HCT116 (cell line): ENCODE results near the gene ATG3.

Experiments
- POLR2AphosphoS5 ChIP-seq: IDR thresholded peaks from 2 replicates; pipeline ENCODE4 v1.6.1; 2011; ENCODE audit warnings: mild to moderate bottlenecking, low read depth, low read length, moderate library complexity
- RAD21 ChIP-seq: IDR thresholded peaks from 2 replicates; pipeline ENCODE4 v1.6.1; 2012; ENCODE audit warnings: low read depth, mild to moderate bottlenecking
- TF ChIP-seq, protein P1 (sequence below): IDR thresholded peaks from 2 replicates; pipeline ENCODE4 v1.6.1; 2012

DNA sequence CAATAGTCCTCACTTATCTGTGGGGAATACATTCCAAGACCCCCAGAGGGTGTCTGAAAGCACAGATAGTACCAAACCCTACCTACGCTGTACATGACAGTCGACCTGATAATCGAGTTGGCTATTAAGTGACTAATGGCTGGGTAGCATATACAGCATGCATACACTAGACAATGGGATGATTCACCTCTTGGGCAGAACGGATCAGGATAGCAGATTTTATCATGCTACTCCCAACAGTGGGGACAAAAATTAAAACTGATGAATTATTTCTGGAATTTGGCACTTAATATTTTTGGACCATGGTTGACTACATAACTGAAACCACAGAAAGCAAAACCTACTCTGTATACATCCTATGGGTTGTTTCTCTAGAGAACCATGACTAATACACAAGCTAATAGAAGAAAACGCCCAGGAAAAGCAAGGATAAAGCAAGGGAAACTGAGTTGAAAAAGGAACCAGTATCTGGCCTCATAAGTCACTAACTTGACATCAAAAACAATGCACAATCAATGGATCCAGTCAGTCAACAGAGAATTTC is 15.5 kb downstream of the ATG3 start:
- TF ChIP-seq POLR2AphosphoS5: no peak
- no peak for TF ChIP-seq RAD21
- TF ChIP-seq, protein P1, sequence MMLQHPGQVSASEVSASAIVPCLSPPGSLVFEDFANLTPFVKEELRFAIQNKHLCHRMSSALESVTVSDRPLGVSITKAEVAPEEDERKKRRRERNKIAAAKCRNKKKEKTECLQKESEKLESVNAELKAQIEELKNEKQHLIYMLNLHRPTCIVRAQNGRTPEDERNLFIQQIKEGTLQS: no peak
